Kidney epithelial cell (primary cell): ENCODE results near the gene OR2W1. TPM values are rescaled to one million over a fixed set of nuclear protein-coding genes. Genes with fewer than 3 reads are reported as not detected.

ENCODE experiments used
- DNase-seq: peaks from one replicate; pipeline ENCODE4 v3.0.0-alpha.2; 2010; ENCODE audit warnings: low read depth
- H3K27me3 ChIP-seq: 2 replicates; pipeline ENCODE4 v1.6.0; 2011; ENCODE audit warnings: low read length; ENCODE audit not compliant: control insufficient read depth, insufficient read depth
- H3K36me3 ChIP-seq: 2 replicates; pipeline ENCODE4 v1.5.1; 2011; ENCODE audit warnings: low read length; ENCODE audit not compliant: control insufficient read depth, insufficient read depth
- H3K4me3 ChIP-seq: 2 replicates; pipeline ENCODE4 v1.5.1; 2011; ENCODE audit warnings: low read depth, mild to moderate bottlenecking, control low read depth, low read length
- total RNA-seq: library from RNA; depleted of rRNA; stranded (reverse); fragments of >200 nt; gene quantifications from 2 replicates; pipeline ENCODE4 v1.2.3, GENCODE V29; 2015
- TF ChIP-seq, protein P1 (sequence below): IDR thresholded peaks from 2 replicates; pipeline ENCODE4 v1.5.1; 2011; ENCODE audit warnings: mild to moderate bottlenecking, moderate library complexity, low read length, control low read depth, inconsistent platforms; ENCODE audit not compliant: insufficient read depth, poor library complexity, severe bottlenecking

Gene OR2W1
- total RNA-seq, 1 donor from 2014 or later, result not detected

DNA sequence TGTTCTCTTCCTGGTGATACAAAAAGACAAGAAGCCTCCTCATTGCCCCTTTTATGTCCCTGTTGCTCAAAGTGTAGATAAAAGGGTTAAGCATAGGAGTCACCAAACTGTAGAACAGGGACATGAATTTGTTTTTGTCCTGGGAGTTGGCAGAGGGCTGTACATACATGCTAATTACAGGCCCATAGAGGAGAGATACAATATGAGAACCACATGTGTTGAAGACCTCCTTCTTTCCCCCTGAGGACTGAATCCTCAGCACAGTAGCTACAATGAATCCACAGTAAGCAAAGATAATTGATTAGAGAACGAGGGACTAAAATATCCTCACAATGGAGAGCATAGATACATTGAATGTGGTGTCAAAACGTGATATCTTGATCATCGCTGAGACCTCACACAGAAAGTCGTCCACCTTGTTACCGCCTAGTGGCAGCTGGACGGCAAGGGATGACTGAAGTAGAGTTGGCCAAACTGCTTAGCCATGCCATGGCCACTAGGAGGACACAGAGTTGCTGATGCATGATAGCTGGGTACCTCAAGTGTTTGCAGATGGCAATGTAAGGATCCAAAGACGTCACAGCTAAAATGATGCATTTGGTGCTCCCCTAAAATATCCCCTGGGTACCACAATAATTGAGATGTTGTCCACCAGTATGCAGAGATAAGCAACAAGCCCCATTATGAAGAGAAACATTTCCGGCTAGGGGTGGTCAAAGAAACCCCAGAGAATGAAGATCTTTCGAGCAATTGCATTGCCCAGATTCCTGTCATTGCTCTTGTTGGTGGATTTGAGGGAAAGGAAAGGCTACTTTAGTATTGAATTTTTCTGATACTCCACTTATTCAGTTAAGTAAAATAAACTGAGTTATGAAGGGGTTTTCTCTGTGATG lies 27.1 kb upstream of the OR2W1 start:
- no peak overlapping the region for H3K4me3 ChIP-seq
- H3K27me3 ChIP-seq, result no peaks in the 10 kb centered on the region
- DNase-seq, result no peak
- TF ChIP-seq, protein P1, sequence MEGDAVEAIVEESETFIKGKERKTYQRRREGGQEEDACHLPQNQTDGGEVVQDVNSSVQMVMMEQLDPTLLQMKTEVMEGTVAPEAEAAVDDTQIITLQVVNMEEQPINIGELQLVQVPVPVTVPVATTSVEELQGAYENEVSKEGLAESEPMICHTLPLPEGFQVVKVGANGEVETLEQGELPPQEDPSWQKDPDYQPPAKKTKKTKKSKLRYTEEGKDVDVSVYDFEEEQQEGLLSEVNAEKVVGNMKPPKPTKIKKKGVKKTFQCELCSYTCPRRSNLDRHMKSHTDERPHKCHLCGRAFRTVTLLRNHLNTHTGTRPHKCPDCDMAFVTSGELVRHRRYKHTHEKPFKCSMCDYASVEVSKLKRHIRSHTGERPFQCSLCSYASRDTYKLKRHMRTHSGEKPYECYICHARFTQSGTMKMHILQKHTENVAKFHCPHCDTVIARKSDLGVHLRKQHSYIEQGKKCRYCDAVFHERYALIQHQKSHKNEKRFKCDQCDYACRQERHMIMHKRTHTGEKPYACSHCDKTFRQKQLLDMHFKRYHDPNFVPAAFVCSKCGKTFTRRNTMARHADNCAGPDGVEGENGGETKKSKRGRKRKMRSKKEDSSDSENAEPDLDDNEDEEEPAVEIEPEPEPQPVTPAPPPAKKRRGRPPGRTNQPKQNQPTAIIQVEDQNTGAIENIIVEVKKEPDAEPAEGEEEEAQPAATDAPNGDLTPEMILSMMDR, result peak; percentile 65
- H3K36me3 ChIP-seq, result no peaks in the 10 kb centered on the region

DNA sequence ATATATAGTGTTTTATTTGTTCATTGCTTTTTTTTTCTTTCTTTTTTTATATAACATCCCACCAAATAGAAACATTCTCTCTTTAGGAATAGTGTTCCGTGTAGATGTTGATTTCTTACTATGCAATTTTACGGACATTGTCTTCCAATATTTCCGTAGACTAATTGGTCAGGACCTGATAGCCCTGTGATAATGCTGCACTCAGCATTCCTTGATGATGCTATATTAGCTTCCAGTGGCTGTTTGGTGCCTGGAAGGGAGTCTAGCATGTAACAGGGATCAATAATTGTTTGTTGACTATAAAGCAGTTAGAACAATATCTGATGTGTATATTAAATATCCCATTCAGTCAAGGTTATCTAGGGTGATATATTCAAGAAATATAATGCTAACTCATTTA lies 6.7 kb upstream of the OR2W1 start:
- Histone ChIP-seq H3K4me3 (no peak overlapping the region), H3K36me3 (no peaks in the 10 kb centered on the region), H3K27me3 (no peaks in the 10 kb centered on the region)
- no peak for DNase-seq
- TF ChIP-seq, protein P1, result no peak

DNA sequence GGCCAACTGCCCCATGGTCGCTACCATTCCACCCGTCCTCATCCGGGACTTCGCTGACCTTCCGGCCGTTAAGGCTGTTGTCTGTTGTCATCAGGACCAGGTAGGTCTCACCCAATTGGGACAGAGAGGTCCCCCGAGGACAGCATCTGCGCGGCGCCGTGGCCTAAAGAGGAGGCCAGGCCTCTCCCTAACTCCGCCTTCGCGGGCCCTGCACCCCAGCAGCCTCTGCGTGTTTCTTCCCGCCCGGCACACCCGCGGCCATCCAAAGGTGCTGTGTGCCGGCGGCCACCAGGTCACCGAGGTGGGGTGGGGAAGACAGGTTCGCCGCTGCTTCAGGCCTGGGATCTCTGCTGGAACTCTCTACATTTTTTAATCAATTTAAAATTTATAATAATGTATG lies 9.0 kb downstream of the OR2W1 start:
- TF ChIP-seq, protein P1, result no peak
- no peak for DNase-seq
- no peaks in the 10 kb centered on the region for H3K36me3 ChIP-seq
- no peaks in the 10 kb centered on the region for H3K27me3 ChIP-seq
- no peak overlapping the region for H3K4me3 ChIP-seq

DNA sequence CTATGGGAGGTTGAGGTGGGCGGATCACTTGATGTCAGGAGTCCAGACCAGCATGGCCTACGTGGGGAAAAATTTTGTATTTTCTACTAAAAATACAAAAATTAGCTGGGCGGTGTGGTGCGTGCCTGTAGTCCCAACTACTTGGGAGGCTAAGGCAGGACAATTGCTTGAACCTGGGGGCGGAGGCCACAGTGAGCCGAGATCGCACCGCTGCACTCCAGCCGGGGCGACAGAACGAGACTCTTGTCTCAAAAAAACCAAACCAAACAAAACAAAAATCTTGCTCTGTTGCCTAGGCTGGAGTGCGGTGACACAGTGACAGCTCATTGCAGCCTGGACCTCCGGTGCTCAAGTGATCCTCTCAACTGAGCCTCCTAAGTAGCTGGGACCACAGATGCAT lies 16.2 kb downstream of the OR2W1 start:
- no peak overlapping the region for H3K4me3 ChIP-seq
- no peaks in the 10 kb centered on the region for H3K27me3 ChIP-seq
- no peaks in the 10 kb centered on the region for H3K36me3 ChIP-seq
- no peak for DNase-seq
- TF ChIP-seq, protein P1, result no peak

DNA sequence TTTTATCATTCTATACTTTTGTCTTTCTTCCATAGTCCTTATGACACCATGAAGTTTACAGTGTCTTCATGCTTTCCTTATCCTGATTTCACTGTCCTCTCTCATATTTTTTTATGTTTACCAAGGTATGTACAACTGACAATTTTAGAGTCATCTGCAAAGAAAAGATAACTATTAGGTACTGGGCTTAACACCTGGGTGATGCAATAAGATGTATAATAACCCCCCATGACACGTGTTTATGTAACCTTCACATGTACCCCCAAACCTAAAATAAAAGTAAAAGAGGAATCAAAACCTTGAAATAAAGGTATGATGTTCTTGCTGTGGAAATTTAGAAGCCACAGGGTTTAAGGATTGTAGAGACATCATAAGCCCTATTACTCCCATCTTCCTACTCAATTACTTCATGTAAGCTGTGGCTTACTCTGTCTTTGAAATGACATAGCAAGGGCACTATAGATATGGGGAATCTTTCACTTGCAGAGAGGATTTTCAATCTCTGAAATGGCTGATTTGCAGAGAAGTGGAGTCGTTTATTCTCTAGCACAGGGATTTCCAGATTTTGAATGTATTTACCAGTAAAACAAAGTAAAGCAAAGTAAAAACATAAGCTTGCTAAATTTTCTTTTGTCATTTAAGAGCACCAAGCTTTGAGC lies 18.9 kb downstream of the OR2W1 start:
- TF ChIP-seq, protein P1, result no peak
- no peak overlapping the region for H3K4me3 ChIP-seq
- H3K27me3 ChIP-seq, result no peaks in the 10 kb centered on the region
- DNase-seq, result no peak
- H3K36me3 ChIP-seq, result no peaks in the 10 kb centered on the region

DNA sequence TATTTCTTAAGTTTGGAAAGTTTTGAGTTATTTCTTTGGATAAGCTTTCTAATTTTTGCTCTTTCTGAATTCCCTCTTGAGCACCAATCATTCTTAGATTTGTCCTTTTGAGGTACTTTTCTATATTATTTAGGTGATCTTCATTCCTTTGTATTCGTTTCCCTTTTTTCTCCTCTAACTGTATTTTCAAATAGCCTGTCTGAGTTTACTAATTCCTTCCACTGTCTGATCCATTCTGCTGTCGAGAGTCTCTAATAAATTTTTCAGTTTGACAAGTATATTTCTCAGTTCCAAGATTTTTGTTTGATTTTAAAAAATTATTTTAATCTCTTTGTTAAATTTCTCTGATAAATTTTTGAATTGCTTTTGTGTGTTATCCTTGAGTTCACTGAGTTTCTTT lies 23.5 kb downstream of the OR2W1 start:
- TF ChIP-seq, protein P1, result no peak
- Histone ChIP-seq H3K4me3 (no peak overlapping the region), H3K27me3 (no peaks in the 10 kb centered on the region), H3K36me3 (no peaks in the 10 kb centered on the region)
- no peak for DNase-seq
